IMR-90 (cell line): ENCODE measurements around the gene RNASE4. TPM values are rescaled to one million over a fixed set of nuclear protein-coding genes. Genes with fewer than 3 reads are reported as not detected.

ENCODE experiments used
- ATAC-seq: fragments of 200-7000 bp; cut with Tn5 transposase; 2 replicates; pipeline ENCODE4 v1.9.1; 2020; ENCODE audit warnings: low read depth, mild to moderate bottlenecking, moderate library complexity
- BruUV-seq: library from RNA; stranded (reverse); fragments of 400-500 nt; replicated peaks from 2 replicates; lab custom pipeline; 2021; lab: Mats Ljungman, UMichigan
- CTCF ChIA-PET: fragments of 300-600 bp; formaldehyde crosslinking; extraction: SDS; loops from one replicate; lab custom pipeline; 2021; ENCODE audit warnings: antibody characterized with exemption; lab: Yijun Ruan, JAX
- POLR2A ChIA-PET: fragments of 300-600 bp; sonication (Branson Sonifier 250); formaldehyde crosslinking; loops from one replicate; lab custom pipeline; 2022; ENCODE audit warnings: antibody characterized with exemption; ENCODE audit not compliant: unreplicated experiment; lab: Charles Lee
- DNase-seq: peaks from one replicate; pipeline ENCODE4 v3.0.0; 2013
- H2AFZ ChIP-seq: replicated peaks from 2 replicates; pipeline ENCODE3; 2013; ENCODE audit warnings: low read length, mild to moderate bottlenecking; ENCODE audit not compliant: poor library complexity
- H2AK5ac ChIP-seq: 2 replicates; pipeline ENCODE4 v1.6.1; 2013; ENCODE audit warnings: low read depth, low read length, inconsistent platforms
- H2AK9ac ChIP-seq: replicated peaks from 2 replicates; pipeline ENCODE3; 2013; ENCODE audit warnings: mild to moderate bottlenecking, low read depth, low read length, moderate library complexity; ENCODE audit not compliant: poor library complexity
- H2BK120ac ChIP-seq: 2 replicates; pipeline ENCODE4 v1.6.1; 2013; ENCODE audit warnings: low read depth, low read length, inconsistent platforms
- H2BK15ac ChIP-seq: 3 replicates; pipeline ENCODE4 v1.6.1; 2013; ENCODE audit warnings: low read depth, low read length, inconsistent platforms
- H2BK20ac ChIP-seq: 2 replicates; pipeline ENCODE4 v1.6.1; 2013; ENCODE audit warnings: low read depth, mild to moderate bottlenecking, inconsistent platforms, low read length, moderate library complexity
- H2BK5ac ChIP-seq: 2 replicates; pipeline ENCODE4 v1.6.1; 2013; ENCODE audit warnings: mild to moderate bottlenecking, low read depth, low read length, inconsistent platforms; ENCODE audit not compliant: poor library complexity, severe bottlenecking
- H3K14ac ChIP-seq: replicated peaks from 2 replicates; pipeline ENCODE4 v1.6.1; 2013; ENCODE audit warnings: low read depth, low read length, inconsistent platforms
- H3K18ac ChIP-seq: 2 replicates; pipeline ENCODE4 v1.6.1; 2013; ENCODE audit warnings: low read depth, low read length, control low read depth
- H3K23ac ChIP-seq: 2 replicates; pipeline ENCODE4 v1.6.1; 2013; ENCODE audit warnings: low read depth, low read length, inconsistent platforms
- H3K27ac ChIP-seq: 2 replicates; pipeline ENCODE4 v1.5.1; 2013; ENCODE audit warnings: mild to moderate bottlenecking, control low read depth, low read length; ENCODE audit not compliant: insufficient read depth
- H3K27me3 ChIP-seq: 2 replicates; pipeline ENCODE4 v1.6.1; 2013; ENCODE audit warnings: low read length; ENCODE audit not compliant: control insufficient read depth, insufficient read depth
- H3K36me3 ChIP-seq: 2 replicates; pipeline ENCODE4 v1.6.1; 2013; ENCODE audit warnings: low read length, mixed read lengths; ENCODE audit not compliant: control insufficient read depth, insufficient read depth
- H3K4ac ChIP-seq: 2 replicates; pipeline ENCODE4 v1.6.1; 2013; ENCODE audit warnings: low read depth, low read length, inconsistent platforms
- H3K4me1 ChIP-seq: 2 replicates; pipeline ENCODE4 v1.6.1; 2013; ENCODE audit warnings: low read length, mixed read lengths; ENCODE audit not compliant: control insufficient read depth, insufficient read depth
- H3K4me2 ChIP-seq: 2 replicates; pipeline ENCODE4 v1.6.1; 2013; ENCODE audit warnings: low read depth, mild to moderate bottlenecking, control low read depth, low read length, moderate library complexity
- H3K4me3 ChIP-seq: 2 replicates; pipeline ENCODE4 v1.5.1; 2013; ENCODE audit warnings: low read depth, mild to moderate bottlenecking, control low read depth, low read length, moderate library complexity; ENCODE audit not compliant: insufficient read depth
- H3K56ac ChIP-seq: 2 replicates; pipeline ENCODE4 v1.6.1; 2013; ENCODE audit warnings: low read length, inconsistent platforms; ENCODE audit not compliant: insufficient read depth; ENCODE audit errors: extremely low read depth
- H3K79me1 ChIP-seq, 2 experiments: 2 replicates each; pipeline ENCODE4 v1.6.1; 2013; ENCODE audit warnings: low read length in 2 of 2, inconsistent platforms in 1 of 2, low read depth in 1 of 2
- H3K9ac ChIP-seq: 2 replicates; pipeline ENCODE4 v1.6.1; 2013; ENCODE audit warnings: low read depth, low read length, control low read depth
- H3K9me1 ChIP-seq: 2 replicates; pipeline ENCODE4 v1.6.1; 2013; ENCODE audit warnings: low read length, inconsistent platforms; ENCODE audit not compliant: insufficient read depth
- H3K9me3 ChIP-seq: 2 replicates; pipeline ENCODE4 v1.6.1; 2013; ENCODE audit warnings: low read length; ENCODE audit not compliant: control insufficient read depth, insufficient read depth
- H4K20me1 ChIP-seq: 2 replicates; pipeline ENCODE4 v1.6.1; 2013; ENCODE audit warnings: low read length, inconsistent platforms; ENCODE audit not compliant: insufficient read depth
- H4K5ac ChIP-seq: 2 replicates; pipeline ENCODE4 v1.6.1; 2013; ENCODE audit warnings: mild to moderate bottlenecking, low read depth, low read length, control low read depth
- H4K8ac ChIP-seq, 2 experiments: 2 replicates each; pipeline ENCODE4 v1.6.1; 2013; ENCODE audit warnings: low read depth in 2 of 2, low read length in 2 of 2, control low read depth in 1 of 2, inconsistent platforms in 1 of 2
- H4K91ac ChIP-seq: 2 replicates; pipeline ENCODE4 v1.6.1; 2013; ENCODE audit warnings: low read depth, low read length, inconsistent platforms; ENCODE audit not compliant: insufficient read depth
- CHD1 ChIP-seq: IDR thresholded peaks from 2 replicates; pipeline ENCODE4 v1.6.1; 2012; ENCODE audit warnings: low read depth, low read length, improper control_type of control experiment
- MAZ ChIP-seq: IDR thresholded peaks from 2 replicates; pipeline ENCODE4 v1.6.1; 2012; ENCODE audit warnings: low read depth, mild to moderate bottlenecking, low read length, improper control_type of control experiment, moderate library complexity, borderline replicate concordance
- NFE2L2 ChIP-seq: fragments of 150-350 bp; IDR thresholded peaks from 2 replicates; pipeline ENCODE4 v1.6.1; 2016; ENCODE audit warnings: low read depth, mild to moderate bottlenecking, low read length
- RCOR1 ChIP-seq: IDR thresholded peaks from 2 replicates; pipeline ENCODE4 v1.6.1; 2012; ENCODE audit warnings: mild to moderate bottlenecking, low read length, improper control_type of control experiment; ENCODE audit not compliant: insufficient replicate concordance
- RFX5 ChIP-seq: IDR thresholded peaks from 2 replicates; pipeline ENCODE4 v1.8.0; 2012; ENCODE audit warnings: low read depth, mild to moderate bottlenecking, low read length, moderate library complexity
- WGBS, 2 experiments: methylation state at CpG; one replicate each; pipeline versions ENCODE4 v1.1.5 to v1.1.7; 2013; ENCODE audit warnings: missing lambda C conversion rate in 2 of 2; ENCODE audit not compliant: insufficient read length in 1 of 2; ENCODE audit errors: extremely low coverage in 2 of 2; 5-methylcytosine and 5-hydroxymethylcytosine counted together
- dilution Hi-C: fragments of 300-500 bp; cut with HindIII; formaldehyde crosslinking; loops from one replicate; pipeline ENCODE4 v1.14.3; 2018; ENCODE audit warnings: low sequenced_read_pairs; ENCODE audit not compliant: unreplicated experiment
- in situ Hi-C: fragments of 300-500 bp; cut with MboI; formaldehyde crosslinking; loops from 3 replicates; pipeline ENCODE4 v1.14.3; 2019; ENCODE audit warnings: low sequenced_read_pairs, inconsistent platforms, mixed read lengths
- intact Hi-C: fragments of 100-400 bp; cut with micrococcal nuclease; formaldehyde crosslinking; loops from 2 replicates; pipeline ENCODE4 v1.10.0; 2022
- polyA plus RNA-seq, 3 experiments: library from polyadenylated mRNA; depleted of rRNA; stranded (reverse); fragments of >200 nt; gene quantifications; 2 replicates each; pipeline ENCODE4 v1.2.3, GENCODE V29; 2012; ENCODE audit warnings: low replicate concordance in 1 of 3
- total RNA-seq: library from RNA; depleted of rRNA; stranded (reverse); fragments of >200 nt; gene quantifications from 2 replicates; pipeline ENCODE4 v1.2.3, GENCODE V29; 2012
- TF ChIP-seq, protein P1 (sequence below): fragments of 150-350 bp; IDR thresholded peaks from 2 replicates; pipeline ENCODE4 v1.6.1; 2017; ENCODE audit warnings: mild to moderate bottlenecking, antibody characterized with exemption, low read length, low read depth

The RNASE4 gene
- total and polyA plus RNA-seq, 2 of the 4 experiments (the other 2 are of a cell fraction): 10.4 to 11.6 TPM

GRCh38 chr14:20659813-20660395 lies 24.5 kb upstream of the RNASE4 start:
- Histone ChIP-seq H3K56ac (no peak overlapping the region), H3K14ac (no peak overlapping the region), H3K4me3 (no peak overlapping the region), H2BK120ac (no peak overlapping the region), H2AFZ (no peak overlapping the region), H2BK5ac (no peak overlapping the region), H3K79me1 (no peaks in the 10 kb centered on the region), H4K20me1 (no peaks in the 10 kb centered on the region), H3K4me2 (no peak overlapping the region), H2AK9ac (no peak overlapping the region), H3K4ac (no peak overlapping the region), H3K36me3 (no peaks in the 10 kb centered on the region), H2BK20ac (no peak overlapping the region), H3K9ac (no peak overlapping the region), H3K27ac (no peak overlapping the region), H3K4me1 (no peaks in the 10 kb centered on the region), H4K8ac (no peak overlapping the region), H3K18ac (no peak overlapping the region), H2BK15ac (no peak overlapping the region), H2AK5ac (no peak overlapping the region), H3K9me1 (no peaks in the 10 kb centered on the region), H3K23ac (no peak overlapping the region), H4K91ac (no peak overlapping the region), H3K9me3 (no peaks in the 10 kb centered on the region), H3K27me3 (peaks cover 23% of the 10 kb centered on the region), H4K5ac (no peak overlapping the region)
- intact Hi-C loops: no loop called here
- DNase-seq: no peak
- ChIA-PET CTCF (no interaction called here), POLR2A (no interaction called here)
- dilution Hi-C loops: loop anchor here (25.0 kb wide), 1 partner anchor 123 kb away; no protein-coding TSS in a partner anchor
- WGBS, 2 experiments: 47% methylated on average over 22 of the region's 26 CpGs; no CpG with 5 or more reads in 1 of the 2 experiments
- in situ Hi-C loops: no loop called here
- TF ChIP-seq MAZ (no peak), RCOR1 (no peak), CHD1 (no peak), NFE2L2 (no peak), RFX5 (no peak)
- TF ChIP-seq, protein P1, sequence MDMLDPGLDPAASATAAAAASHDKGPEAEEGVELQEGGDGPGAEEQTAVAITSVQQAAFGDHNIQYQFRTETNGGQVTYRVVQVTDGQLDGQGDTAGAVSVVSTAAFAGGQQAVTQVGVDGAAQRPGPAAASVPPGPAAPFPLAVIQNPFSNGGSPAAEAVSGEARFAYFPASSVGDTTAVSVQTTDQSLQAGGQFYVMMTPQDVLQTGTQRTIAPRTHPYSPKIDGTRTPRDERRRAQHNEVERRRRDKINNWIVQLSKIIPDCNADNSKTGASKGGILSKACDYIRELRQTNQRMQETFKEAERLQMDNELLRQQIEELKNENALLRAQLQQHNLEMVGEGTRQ: no peak
- no TSS peak for BruUV-seq
- no peak for ATAC-seq
